Measurements from ENCODE around the gene ERICH6. TPM values are rescaled to one million over a fixed set of nuclear protein-coding genes. Genes with fewer than 3 reads are reported as not detected.

ERICH6 gene
- total RNA-seq, 1 donor from 2014 or later: not detected

GRCh38 chr3:150746791-150747590 is 43.3 kb upstream of the ERICH6 start:
- ATAC-seq (no peak), DNase-seq (no peak)
- H3K4me1 ChIP-seq: peaks cover 53% of the 10 kb centered on the region
- H3K4me3 ChIP-seq: no peak overlapping the region
- TF ChIP-seq CTCF (IDR thresholded peaks at IDR 0.05): no peak
- peaks cover 5% of the 10 kb centered on the region for H3K36me3 ChIP-seq
- no peak overlapping the region for H3K27ac ChIP-seq
- intact Hi-C loops (cut with DNase I): no loop called here
- H3K9me3 ChIP-seq: no peaks in the 10 kb centered on the region
- no peaks in the 10 kb centered on the region for H3K27me3 ChIP-seq (ENCODE audit: low read depth)

- DNase-seq: no peak
- Histone ChIP-seq H3K27ac (no peak overlapping the region), H3K9me3 (no peaks in the 10 kb centered on the region), H3K27me3 (ENCODE audit: low read depth) (no peaks in the 10 kb centered on the region), H3K4me1 (peaks cover 42% of the 10 kb centered on the region), H3K36me3 (peaks cover 17% of the 10 kb centered on the region), H3K4me3 (no peak overlapping the region)
- intact Hi-C loops (cut with DNase I): no loop called here
- TF ChIP-seq CTCF (IDR thresholded peaks at IDR 0.05): no peak
- ATAC-seq: no peak
These were observed 42.1 kb upstream of the ERICH6 start for GRCh38 chr3:150745832-150746231.

- TF ChIP-seq CTCF (IDR thresholded peaks at IDR 0.05): no peak
- DNase-seq: no peak
- Histone ChIP-seq H3K9me3 (no peaks in the 10 kb centered on the region), H3K36me3 (peaks cover 20% of the 10 kb centered on the region), H3K4me3 (no peak overlapping the region), H3K27ac (no peak overlapping the region), H3K4me1 (peaks cover 39% of the 10 kb centered on the region), H3K27me3 (ENCODE audit: low read depth) (no peaks in the 10 kb centered on the region)
- no peak for ATAC-seq
- intact Hi-C loops (cut with DNase I): no loop called here
These were observed 41.1 kb upstream of the ERICH6 start for GRCh38 chr3:150744919-150745211.

- H3K9me3 ChIP-seq: no peaks in the 10 kb centered on the region
- no peaks in the 10 kb centered on the region for H3K27me3 ChIP-seq (ENCODE audit: low read depth)
- peak in 1 of 2 donors; percentile 53 for ATAC-seq
- no peak overlapping the region for H3K4me3 ChIP-seq
- H3K27ac ChIP-seq: no peak overlapping the region
- H3K4me1 ChIP-seq: peaks cover 38% of the 10 kb centered on the region
- no peak for TF ChIP-seq CTCF (IDR thresholded peaks at IDR 0.05)
- intact Hi-C loops (cut with DNase I): no loop called here
- no peak for DNase-seq
- H3K36me3 ChIP-seq: peaks cover 20% of the 10 kb centered on the region
These were observed 40.6 kb upstream of the ERICH6 start for GRCh38 chr3:150744041-150744918.

- ATAC-seq (no peak), DNase-seq (no peak)
- Histone ChIP-seq H3K4me1 (peaks cover 33% of the 10 kb centered on the region), H3K27ac (no peak overlapping the region), H3K27me3 (ENCODE audit: low read depth) (no peaks in the 10 kb centered on the region), H3K4me3 (no peak overlapping the region), H3K36me3 (peaks cover 20% of the 10 kb centered on the region), H3K9me3 (no peaks in the 10 kb centered on the region)
- intact Hi-C loops (cut with DNase I): no loop called here
- no peak for TF ChIP-seq CTCF (IDR thresholded peaks at IDR 0.05)
These were observed 39.8 kb upstream of the ERICH6 start for GRCh38 chr3:150743508-150743907.

Measured in lower lobe of right lung (tissue), 2 donors.